T-helper 1 cell (primary cell): ENCODE results near the gene MYL9.

Experiments used
- DNase-seq, 5 donors: peaks; one replicate each; pipeline ENCODE4 v3.0.0-alpha.2; 2012 to 2020

The MYL9 gene

GRCh38 chr20:36526521-36527011, 14.8 kb upstream of the MYL9 start:
- DNase-seq: no peak

- no peak for DNase-seq
These were observed 13.8 kb upstream of the MYL9 start for GRCh38 chr20:36527331-36528125.

GRCh38 chr20:36528176-36528874, 13.0 kb upstream of the MYL9 start:
- no peak for DNase-seq

- DNase-seq: no peak
These were observed 12.4 kb upstream of the MYL9 start for GRCh38 chr20:36528875-36529417.

GRCh38 chr20:36532388-36532787, 8.9 kb upstream of the MYL9 start:
- DNase-seq: no peak

- no peak for DNase-seq
These were observed 8.5 kb upstream of the MYL9 start for GRCh38 chr20:36532822-36533221.

GRCh38 chr20:36538026-36538722, 3.1 kb upstream of the MYL9 start:
- no peak for DNase-seq

GRCh38 chr20:36540551-36541211, 638 bp upstream of the MYL9 start:
- no peak for DNase-seq

GRCh38 chr20:36541768-36542488, 609 bp downstream of the MYL9 start:
- DNase-seq: no peak

- no peak for DNase-seq
These were observed 1.3 kb downstream of the MYL9 start for GRCh38 chr20:36542516-36543183.

GRCh38 chr20:36543184-36544133, 2.1 kb downstream of the MYL9 start:
- DNase-seq: no peak

- DNase-seq: no peak
These were observed 3.1 kb downstream of the MYL9 start for GRCh38 chr20:36544134-36545018.

- no peak for DNase-seq
These were observed 4.9 kb downstream of the MYL9 start for GRCh38 chr20:36546111-36546736.

GRCh38 chr20:36547186-36548005, 6.1 kb downstream of the MYL9 start:
- DNase-seq: no peak

GRCh38 chr20:36548006-36548315, 6.6 kb downstream of the MYL9 start:
- DNase-seq: no peak

- no peak for DNase-seq
These were observed 7.6 kb downstream of the MYL9 start for GRCh38 chr20:36548704-36549627.

GRCh38 chr20:36549628-36549941, 8.3 kb downstream of the MYL9 start:
- no peak for DNase-seq
